Ectodermal cell (in vitro differentiated cells): Measurements from ENCODE around the gene PTGR2.
"Not testable (repeated sequence)": the region's sequence is repeated elsewhere in the genome, so short reads cannot be mapped to it uniquely, and the experiment has no call there.

Experiments
- H3K27ac ChIP-seq: 2 replicates; pipeline ENCODE4 v1.7.0; 2013; ENCODE audit warnings: mild to moderate bottlenecking, low read depth, low read length; ENCODE audit not compliant: insufficient read depth, poor library complexity, severe bottlenecking
- H3K27me3 ChIP-seq: 2 replicates; pipeline ENCODE4 v1.7.0; 2013; ENCODE audit warnings: mild to moderate bottlenecking, low read length; ENCODE audit not compliant: insufficient read depth, control insufficient read depth, poor library complexity, severe bottlenecking
- H3K36me3 ChIP-seq: one replicate; pipeline ENCODE4 v1.7.0; 2013; ENCODE audit warnings: low read length; ENCODE audit not compliant: control insufficient read depth, insufficient read depth
- H3K4me1 ChIP-seq: one replicate; pipeline ENCODE4 v1.7.0; 2013; ENCODE audit warnings: low read length; ENCODE audit not compliant: control insufficient read depth, insufficient read depth
- H3K4me3 ChIP-seq: 2 replicates; pipeline ENCODE4 v1.7.0; 2013; ENCODE audit warnings: low read depth, low read length, control low read depth; ENCODE audit not compliant: insufficient read depth
- H3K9me3 ChIP-seq: 2 replicates; pipeline ENCODE4 v1.7.0; 2013; ENCODE audit warnings: mild to moderate bottlenecking, low read length, moderate library complexity; ENCODE audit not compliant: control insufficient read depth
- WGBS, 2 experiments: methylation state at CpG; one replicate each; pipeline ENCODE4 v1.1.7; 2013; ENCODE audit warnings: missing lambda C conversion rate in 2 of 2; 5-methylcytosine and 5-hydroxymethylcytosine counted together

Gene PTGR2

DNA sequence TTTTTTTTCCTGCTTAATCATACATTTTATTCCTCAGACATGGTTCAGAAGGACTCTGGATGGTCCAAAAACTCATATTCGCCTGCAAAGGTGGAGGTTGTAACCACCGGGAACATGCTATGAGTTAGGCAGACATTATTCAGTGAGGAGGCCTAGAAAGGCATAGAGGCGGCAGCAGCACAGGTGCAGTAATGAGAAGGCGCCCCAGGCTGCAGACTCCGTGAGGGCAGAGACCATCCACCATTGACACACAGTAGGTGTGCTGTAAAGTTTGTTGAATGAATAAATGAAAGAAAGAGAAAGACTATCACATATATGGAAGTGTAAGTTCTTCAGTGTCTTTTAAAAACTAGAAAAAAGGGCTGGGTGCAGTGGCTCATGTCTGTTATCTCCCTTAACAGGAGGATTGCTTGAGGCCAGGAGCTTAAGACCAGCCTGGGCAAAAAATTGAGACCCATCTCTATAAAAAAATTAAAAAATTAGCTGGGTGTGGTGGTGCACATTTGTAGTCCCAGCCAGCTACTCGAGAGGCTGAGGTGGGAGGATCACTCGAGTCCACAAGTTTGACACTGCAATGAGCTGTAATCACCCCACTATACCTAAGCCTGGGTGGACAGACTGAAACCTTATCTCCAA is 34.5 kb upstream of the PTGR2 start:
- 93 to 98% methylated on average over 7 of the region's 7 CpGs for WGBS, 2 experiments
- no peaks in the 10 kb centered on the region for H3K9me3 ChIP-seq
- H3K27me3 ChIP-seq: no peaks in the 10 kb centered on the region
- no peaks in the 10 kb centered on the region for H3K4me1 ChIP-seq
- no peaks in the 10 kb centered on the region for H3K36me3 ChIP-seq
- no peak overlapping the region for H3K27ac ChIP-seq
- no peak overlapping the region for H3K4me3 ChIP-seq

DNA sequence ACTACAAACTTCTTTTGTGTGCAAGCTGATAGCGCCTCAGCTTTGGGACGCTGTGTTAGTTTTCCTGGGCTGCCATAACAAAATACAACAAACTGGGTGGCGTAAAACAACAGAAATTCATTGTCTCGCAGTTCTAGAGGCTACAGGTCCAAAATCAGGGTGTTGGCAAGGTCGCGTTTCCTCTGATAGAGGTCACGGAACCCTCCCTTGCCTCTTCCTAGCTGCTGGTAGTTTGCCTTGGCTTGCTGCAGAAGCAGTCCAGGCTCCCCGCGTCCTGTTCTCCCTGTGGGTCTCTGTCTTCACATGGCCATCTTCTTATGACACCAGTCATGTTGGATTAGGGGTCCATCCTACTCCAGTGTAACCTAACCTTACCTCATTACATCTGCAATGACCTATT is 32.8 kb upstream of the PTGR2 start:
- no peaks in the 10 kb centered on the region for H3K36me3 ChIP-seq
- H3K4me3 ChIP-seq: no peak overlapping the region
- H3K27ac ChIP-seq: no peak overlapping the region
- 95% methylated on average over 9 of the region's 9 CpGs for WGBS, 2 experiments
- H3K4me1 ChIP-seq: no peaks in the 10 kb centered on the region
- no peaks in the 10 kb centered on the region for H3K27me3 ChIP-seq
- H3K9me3 ChIP-seq: no peaks in the 10 kb centered on the region

DNA sequence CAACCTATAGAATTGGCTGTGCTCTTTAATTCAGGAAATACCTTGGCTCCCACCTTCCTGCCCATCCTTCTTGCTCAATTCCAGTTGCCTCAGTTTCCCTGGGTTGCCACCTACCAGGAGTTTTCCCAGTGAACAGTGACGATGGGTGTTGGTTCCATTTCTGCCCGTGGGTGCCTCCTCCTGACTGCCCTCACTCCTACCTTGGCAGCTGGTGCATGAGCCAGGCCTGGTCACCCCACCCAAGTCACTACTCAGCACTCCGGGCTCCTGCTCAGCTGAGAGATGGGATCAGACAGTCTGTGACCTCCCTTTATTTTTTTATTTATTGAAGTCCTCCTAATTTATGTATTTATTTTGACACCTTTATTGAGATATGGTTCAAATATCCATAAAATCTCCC is 31.0 kb upstream of the PTGR2 start:
- WGBS, 2 experiments: 92 to 95% methylated on average over 3 of the region's 3 CpGs

DNA sequence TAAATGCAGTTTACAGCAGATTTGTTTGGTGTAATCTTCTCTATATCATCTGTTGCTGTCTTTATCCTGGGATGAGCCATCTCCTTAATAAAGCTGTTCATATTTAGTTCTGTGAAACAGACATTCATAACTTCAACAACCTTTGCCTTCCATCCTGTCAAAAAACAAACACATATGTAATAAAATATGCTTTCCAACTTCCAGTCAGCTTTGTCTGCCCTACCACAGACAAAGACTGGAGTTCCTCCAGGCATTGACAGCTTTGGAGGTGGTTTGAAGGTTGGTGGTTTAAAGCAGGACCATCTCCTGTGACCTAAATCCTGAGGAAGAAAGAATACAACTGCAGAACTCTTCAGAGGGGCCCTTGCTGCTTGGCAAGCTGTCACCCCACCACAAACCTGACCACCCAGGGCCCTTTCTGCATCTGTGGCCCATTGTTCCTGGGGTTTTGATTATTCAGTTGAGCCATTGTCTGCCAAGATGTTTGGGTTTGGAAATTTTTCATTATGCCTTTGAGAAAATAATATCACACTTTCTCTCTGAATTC is 28.2 kb upstream of the PTGR2 start:
- H3K36me3 ChIP-seq: no peaks in the 10 kb centered on the region
- H3K27ac ChIP-seq: no peak overlapping the region
- H3K4me1 ChIP-seq: no peaks in the 10 kb centered on the region
- H3K27me3 ChIP-seq: no peaks in the 10 kb centered on the region
- no peak overlapping the region for H3K4me3 ChIP-seq
- H3K9me3 ChIP-seq: no peaks in the 10 kb centered on the region

More for the DNA sequence above, 31.0 kb upstream of the PTGR2 start:
- no peaks in the 10 kb centered on the region for H3K27me3 ChIP-seq
- no peaks in the 10 kb centered on the region for H3K36me3 ChIP-seq
- no peak overlapping the region for H3K4me3 ChIP-seq
- no peaks in the 10 kb centered on the region for H3K4me1 ChIP-seq
- H3K9me3 ChIP-seq: no peaks in the 10 kb centered on the region
- no peak overlapping the region for H3K27ac ChIP-seq

DNA sequence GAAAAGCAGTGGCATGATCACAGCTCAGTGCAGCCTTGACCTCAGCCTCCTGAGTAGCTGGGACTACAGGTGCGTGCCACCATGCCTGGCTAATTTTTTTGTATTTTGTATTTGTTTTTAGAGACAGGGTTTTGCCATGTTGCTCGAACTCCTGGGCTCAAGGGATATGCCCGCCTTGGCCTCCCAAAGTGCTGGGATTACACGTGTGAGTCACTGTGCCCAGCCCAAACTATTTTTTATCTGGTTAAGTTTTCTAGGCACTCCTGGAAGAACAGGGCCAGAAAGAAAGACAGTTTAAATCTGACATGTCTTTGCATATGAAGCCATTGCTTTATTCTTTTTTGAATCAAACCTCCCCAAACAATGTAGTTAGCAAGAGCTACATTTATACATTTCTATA is 27.5 kb upstream of the PTGR2 start:
- Histone ChIP-seq H3K27ac (no peak overlapping the region), H3K4me1 (no peaks in the 10 kb centered on the region), H3K27me3 (no peaks in the 10 kb centered on the region), H3K36me3 (no peaks in the 10 kb centered on the region), H3K4me3 (no peak overlapping the region), H3K9me3 (no peaks in the 10 kb centered on the region)
- WGBS, 2 experiments: 83 to 91% methylated on average over 4 of the region's 4 CpGs

DNA sequence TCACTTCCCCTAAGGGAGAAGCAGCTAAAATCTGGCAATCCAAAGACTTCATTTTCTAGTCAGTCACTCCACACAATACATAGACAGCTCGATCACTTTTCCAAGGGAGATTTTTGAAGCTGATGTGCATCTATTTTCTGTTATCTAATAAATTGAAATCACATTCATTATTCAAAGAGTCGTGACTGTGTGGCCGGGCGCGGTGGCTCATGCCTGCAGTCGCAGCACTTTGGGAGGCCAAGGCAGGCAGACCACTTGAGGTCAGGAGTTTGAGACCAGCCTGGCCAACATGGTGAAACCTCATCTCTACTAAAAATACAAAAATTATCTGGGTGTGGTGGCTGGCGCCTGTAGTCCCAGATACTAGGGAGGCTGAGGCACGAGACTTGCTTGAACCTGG is 27.1 kb upstream of the PTGR2 start:
- H3K4me1 ChIP-seq: no peaks in the 10 kb centered on the region
- H3K4me3 ChIP-seq: no peak overlapping the region
- H3K36me3 ChIP-seq: no peaks in the 10 kb centered on the region
- H3K27ac ChIP-seq: no peak overlapping the region
- no peaks in the 10 kb centered on the region for H3K9me3 ChIP-seq
- whole genome bisulfite sequencing, 2 experiments: 92 to 98% methylated on average over 7 to 8 of the region's 8 CpGs
- no peaks in the 10 kb centered on the region for H3K27me3 ChIP-seq

DNA sequence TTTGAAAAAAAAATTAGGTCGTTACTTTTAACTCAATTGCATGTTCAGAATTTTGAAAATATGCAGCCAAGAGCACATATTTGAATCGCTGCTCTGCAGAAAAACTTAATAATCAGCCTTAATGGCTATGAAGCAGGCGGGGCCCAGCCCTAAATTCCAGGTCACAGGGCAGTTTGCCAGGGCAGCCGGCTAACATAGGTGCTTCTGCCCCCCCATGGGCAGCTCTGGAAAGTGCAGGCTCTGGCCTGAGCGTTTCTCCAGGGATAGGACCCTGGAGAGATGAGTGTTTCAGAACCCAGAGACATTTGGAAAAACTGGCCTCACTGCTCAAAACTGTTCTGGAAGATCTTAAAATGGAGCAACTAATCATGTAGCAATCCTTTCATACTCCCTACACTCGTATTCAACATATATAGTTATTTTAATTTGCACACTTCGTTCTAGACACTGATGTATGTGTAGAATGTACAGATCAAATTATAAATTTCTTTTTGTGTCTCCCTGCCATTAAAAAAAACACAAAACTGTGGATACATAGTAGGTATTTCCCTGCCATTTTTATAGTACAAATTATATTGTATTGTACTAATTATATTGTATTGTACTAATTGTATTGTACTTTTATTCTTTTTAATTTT is 26.0 kb upstream of the PTGR2 start:
- Histone ChIP-seq H3K27ac (no peak overlapping the region), H3K27me3 (no peaks in the 10 kb centered on the region), H3K9me3 (no peaks in the 10 kb centered on the region), H3K4me3 (no peak overlapping the region), H3K36me3 (no peaks in the 10 kb centered on the region), H3K4me1 (no peaks in the 10 kb centered on the region)
- WGBS, 2 experiments: 7 to 13% methylated on average over 5 of the region's 7 CpGs

DNA sequence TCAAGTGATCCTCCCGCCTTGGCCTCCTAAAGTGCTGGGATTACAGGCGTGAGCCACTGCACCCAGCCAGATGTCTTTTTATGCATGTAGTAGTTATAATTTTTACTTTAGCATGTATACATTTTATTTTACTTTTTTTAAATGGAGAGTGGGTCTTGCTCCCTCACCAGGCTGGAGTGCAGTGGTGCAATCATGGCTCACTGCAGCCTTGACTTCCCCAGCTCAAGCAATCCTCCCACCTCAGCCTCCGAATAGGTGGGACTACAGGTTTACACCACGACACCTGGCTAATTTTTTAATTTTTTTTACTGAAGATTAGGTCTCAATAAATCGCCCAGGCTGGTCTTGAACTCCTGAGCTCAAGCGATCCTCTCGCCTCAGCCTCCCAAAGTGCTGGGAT is 24.4 kb upstream of the PTGR2 start:
- 90 to 92% methylated on average over 7 of the region's 7 CpGs for WGBS, 2 experiments
- H3K9me3 ChIP-seq, H3K4me3 ChIP-seq, H3K27me3 ChIP-seq, H3K36me3 ChIP-seq, H3K4me1 ChIP-seq, H3K27ac ChIP-seq: not testable (repeated sequence)

DNA sequence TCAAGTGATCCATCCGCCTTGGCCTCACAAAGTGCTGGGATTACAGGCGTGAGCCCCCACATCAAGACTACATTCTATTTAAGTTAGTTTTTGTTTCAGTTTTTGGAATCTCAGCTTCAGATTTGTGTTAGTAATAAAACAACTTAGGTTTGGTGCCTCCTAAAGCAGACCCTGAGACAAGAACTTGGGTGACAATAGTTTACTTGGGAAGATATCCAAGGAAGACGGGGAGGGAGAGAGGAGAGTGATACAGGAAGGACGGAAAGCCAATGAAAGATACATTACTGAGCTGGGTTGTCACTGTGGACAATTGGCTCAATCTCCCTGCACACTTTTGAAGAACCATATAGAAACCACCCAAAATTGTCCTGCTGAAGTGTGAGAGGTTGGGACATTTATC is 22.6 kb upstream of the PTGR2 start:
- no peaks in the 10 kb centered on the region for H3K9me3 ChIP-seq
- no peaks in the 10 kb centered on the region for H3K36me3 ChIP-seq
- H3K4me3 ChIP-seq: no peak overlapping the region
- no peaks in the 10 kb centered on the region for H3K4me1 ChIP-seq
- WGBS, 2 experiments: 92 to 95% methylated on average over 4 of the region's 4 CpGs
- H3K27ac ChIP-seq: no peak overlapping the region
- H3K27me3 ChIP-seq: no peaks in the 10 kb centered on the region

DNA sequence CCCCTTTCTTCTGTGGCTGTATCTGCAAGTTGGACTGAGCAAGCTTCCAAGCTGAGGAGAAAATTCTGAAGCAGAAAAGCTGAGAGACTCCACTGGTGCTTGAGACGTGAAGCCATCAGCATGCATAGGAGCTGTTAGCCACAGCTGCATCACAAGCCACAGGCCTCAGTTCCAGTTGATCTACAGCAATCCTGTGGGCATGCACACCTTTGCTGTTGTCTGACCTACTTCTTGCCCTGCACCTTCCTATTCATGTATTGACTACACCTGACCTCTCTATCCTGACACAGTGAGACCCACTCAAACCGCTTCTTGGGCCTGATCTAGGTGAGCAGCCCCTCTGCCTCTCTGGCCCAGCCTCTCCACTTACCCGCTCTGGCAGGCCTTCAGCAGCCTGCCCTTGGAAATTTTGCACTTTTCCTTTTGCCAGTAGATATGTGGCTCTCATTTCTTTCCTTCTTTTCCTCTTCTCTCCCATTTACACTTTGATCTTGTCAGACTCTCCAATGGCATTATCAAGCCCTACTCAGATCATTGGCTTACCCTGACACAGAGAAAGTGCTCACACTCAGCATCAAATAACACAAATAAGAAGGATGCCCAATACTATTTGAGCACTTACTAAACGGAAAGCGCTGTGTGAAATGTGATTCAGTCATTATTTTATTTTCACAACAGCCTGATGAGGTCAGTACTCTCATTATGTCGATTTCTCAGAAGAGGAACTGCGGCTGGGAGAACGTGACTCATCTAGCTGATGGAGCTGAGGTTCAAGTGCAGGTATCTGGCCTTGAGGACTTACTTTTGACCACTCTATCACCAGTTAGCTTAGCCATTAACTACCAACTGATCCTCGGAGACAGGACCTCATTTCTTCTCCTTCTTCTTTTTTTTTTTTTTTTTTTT is 21.9 kb upstream of the PTGR2 start:
- H3K4me1 ChIP-seq: no peaks in the 10 kb centered on the region
- H3K27ac ChIP-seq: no peak overlapping the region
- no peak overlapping the region for H3K4me3 ChIP-seq
- no peaks in the 10 kb centered on the region for H3K36me3 ChIP-seq
- no peaks in the 10 kb centered on the region for H3K27me3 ChIP-seq
- WGBS, 2 experiments: 92 to 94% methylated on average over 9 of the region's 9 CpGs
- no peaks in the 10 kb centered on the region for H3K9me3 ChIP-seq
